Upper lobe of left lung (tissue), 6 donors: ENCODE results near the gene ELOB. TPM values are rescaled to one million over a fixed set of nuclear protein-coding genes. Genes with fewer than 3 reads are reported as not detected.

Source experiments
- ATAC-seq, 2 donors: fragments of 200-7000 bp; cut with Tn5 transposase; one replicate each; pipeline ENCODE4 v1.9.1; 2022; ENCODE audit warnings: mild to moderate bottlenecking in 2 of 2, moderate library complexity in 2 of 2; ENCODE audit not compliant: low FRiP score in 2 of 2
- DNase-seq, 2 donors: peaks; one replicate each; pipeline ENCODE4 v3.0.0-alpha.2; 2019 to 2020
- H3K27ac ChIP-seq, 4 donors: fragments of 200-600 bp; sonication (generic); one replicate each; pipeline ENCODE4 v1.5.1; 2016 to 2019
- H3K27me3 ChIP-seq, 4 donors: fragments of 200-600 bp; sonication (generic); one replicate each; pipeline ENCODE4 v1.5.1; 2017 to 2019
- H3K36me3 ChIP-seq, 4 donors: fragments of 200-600 bp; sonication (generic); one replicate each; pipeline ENCODE4 v1.5.1; 2016 to 2019
- H3K4me1 ChIP-seq, 4 donors: fragments of 200-600 bp; sonication (generic); one replicate each; pipeline ENCODE4 v1.5.1; 2018 to 2019
- H3K4me3 ChIP-seq, 4 donors: fragments of 200-600 bp; sonication (generic); one replicate each; pipeline ENCODE4 v1.5.1; 2017 to 2019; ENCODE audit warnings: mild to moderate bottlenecking in 2 of 4, moderate library complexity in 1 of 4
- H3K9me3 ChIP-seq, 4 donors: fragments of 200-600 bp; sonication (generic); one replicate each; pipeline ENCODE4 v1.5.1; 2018 to 2019
- EP300 ChIP-seq, 4 donors: sonication (generic); formaldehyde crosslinking; IDR thresholded peaks; one replicate each; pipeline ENCODE4 v1.5.1; 2017; ENCODE audit warnings: antibody characterized with exemption in 4 of 4, control low read depth in 2 of 4
- POLR2A ChIP-seq, 4 donors: fragments of 450-650 bp; IDR thresholded peaks; one replicate each; pipeline ENCODE4 v1.5.1; 2016 to 2017; ENCODE audit warnings: antibody characterized with exemption in 4 of 4, mild to moderate bottlenecking in 2 of 4
- POLR2AphosphoS5 ChIP-seq, 2 donors: sonication (generic); formaldehyde crosslinking; IDR thresholded peaks; one replicate each; pipeline ENCODE4 v1.5.1; 2017; ENCODE audit warnings: antibody characterized with exemption in 2 of 2
- WGBS, 2 donors: methylation state at CpG; one replicate each; pipeline ENCODE4 v1.1.5; 2017 to 2018; 5-methylcytosine and 5-hydroxymethylcytosine counted together
- total RNA-seq, 6 donors: library from RNA; depleted of rRNA in 4 of 6; stranded (reverse); fragments of >200 nt in 4 of 6; gene quantifications; one replicate each; pipeline versions ENCODE4 v1.1.0 to v1.2.1, GENCODE V29; 2016 to 2021
- TF ChIP-seq, protein P1 (sequence below), 6 experiments: fragments of 450-650 bp in 4 of 6; fragments of 200-600 bp in 2 of 6; sonication (generic) in 2 of 6; IDR thresholded peaks; one replicate each; pipeline ENCODE4 v1.5.1; 2016 to 2019; ENCODE audit warnings: antibody characterized with exemption in 6 of 6
- donor health status: DM: no; HTN: no; CAD: no; lungs with moderate emphysema.
- donor health status: DM: no; HTN: yes; CAD: no; lungs with severe emphysema.

The ELOB gene
- total RNA-seq, 6 donors from 2014 or later = 73.3 to 245 (median 145) TPM

DNA sequence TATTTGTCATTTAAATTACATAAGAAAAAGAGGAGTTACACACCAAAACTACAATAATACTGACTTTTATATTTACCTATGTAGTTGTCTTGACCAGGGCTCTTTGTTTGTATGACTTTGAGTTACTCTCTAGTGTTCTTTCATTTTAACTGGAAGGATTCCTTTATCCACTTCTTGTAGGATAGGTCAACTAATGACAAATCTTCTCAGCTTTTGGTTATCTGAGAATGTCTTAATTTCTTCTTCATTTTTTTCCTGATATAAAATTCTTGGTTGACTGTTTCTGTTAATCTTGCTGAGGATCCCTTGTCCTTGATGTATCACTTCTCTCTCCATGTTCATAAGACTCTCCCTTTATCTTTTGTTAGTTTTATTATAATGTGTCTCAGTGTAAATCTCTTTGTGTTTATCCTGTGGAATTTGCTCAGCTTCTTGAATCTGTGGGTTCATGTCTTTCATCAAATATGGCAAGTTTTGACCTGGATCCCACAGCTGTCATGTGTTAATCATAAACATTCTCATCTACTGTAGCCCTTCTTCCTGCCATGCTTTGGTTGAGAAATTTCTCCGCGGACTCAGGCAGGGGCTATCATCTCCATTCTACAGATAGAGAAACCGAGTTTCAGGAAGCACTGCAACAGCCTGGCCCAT is 26.6 kb upstream of the ELOB start:
- WGBS, 2 donors = 80 to 86% methylated on average over 3 of the region's 3 CpGs
- H3K9me3 ChIP-seq = peaks cover 7 to 9% (median 8%) of the 10 kb centered on the region in 4 donors
- H3K4me1 ChIP-seq = peaks cover 0 to 9% (median 3%) of the 10 kb centered on the region in 4 donors
- H3K4me3 ChIP-seq = no peak overlapping the region
- no peak for TF ChIP-seq POLR2A (IDR thresholded peaks at IDR 0.05)
- TF ChIP-seq EP300 (IDR thresholded peaks at IDR 0.05) = no peak
- TF ChIP-seq POLR2AphosphoS5 (IDR thresholded peaks at IDR 0.05) = no peak
- TF ChIP-seq, protein P1, sequence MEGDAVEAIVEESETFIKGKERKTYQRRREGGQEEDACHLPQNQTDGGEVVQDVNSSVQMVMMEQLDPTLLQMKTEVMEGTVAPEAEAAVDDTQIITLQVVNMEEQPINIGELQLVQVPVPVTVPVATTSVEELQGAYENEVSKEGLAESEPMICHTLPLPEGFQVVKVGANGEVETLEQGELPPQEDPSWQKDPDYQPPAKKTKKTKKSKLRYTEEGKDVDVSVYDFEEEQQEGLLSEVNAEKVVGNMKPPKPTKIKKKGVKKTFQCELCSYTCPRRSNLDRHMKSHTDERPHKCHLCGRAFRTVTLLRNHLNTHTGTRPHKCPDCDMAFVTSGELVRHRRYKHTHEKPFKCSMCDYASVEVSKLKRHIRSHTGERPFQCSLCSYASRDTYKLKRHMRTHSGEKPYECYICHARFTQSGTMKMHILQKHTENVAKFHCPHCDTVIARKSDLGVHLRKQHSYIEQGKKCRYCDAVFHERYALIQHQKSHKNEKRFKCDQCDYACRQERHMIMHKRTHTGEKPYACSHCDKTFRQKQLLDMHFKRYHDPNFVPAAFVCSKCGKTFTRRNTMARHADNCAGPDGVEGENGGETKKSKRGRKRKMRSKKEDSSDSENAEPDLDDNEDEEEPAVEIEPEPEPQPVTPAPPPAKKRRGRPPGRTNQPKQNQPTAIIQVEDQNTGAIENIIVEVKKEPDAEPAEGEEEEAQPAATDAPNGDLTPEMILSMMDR (IDR thresholded peaks at IDR 0.05) = no peak
- ATAC-seq (no peak), DNase-seq (no peak)
- H3K27ac ChIP-seq = no peak overlapping the region
- no peaks in the 10 kb centered on the region for H3K36me3 ChIP-seq
- no peaks in the 10 kb centered on the region for H3K27me3 ChIP-seq

DNA sequence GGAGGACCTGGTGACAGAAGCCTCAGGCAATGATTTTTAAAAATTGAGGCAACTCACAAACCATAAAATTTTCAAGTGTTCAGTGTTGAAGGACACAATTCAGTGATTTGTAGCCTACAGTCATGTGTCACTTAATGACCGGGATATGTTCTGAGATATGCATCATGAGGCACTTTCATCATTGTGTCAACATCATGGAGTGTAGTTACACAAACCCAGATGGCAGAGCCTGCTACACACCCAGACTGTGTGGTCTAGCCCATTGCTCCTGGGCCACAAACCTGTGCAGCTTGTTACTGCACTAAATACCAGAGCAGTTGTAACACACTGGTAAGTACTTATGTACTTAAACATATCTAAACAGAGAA is 22.8 kb upstream of the ELOB start:
- Histone ChIP-seq H3K36me3 (no peaks in the 10 kb centered on the region), H3K9me3 (peaks cover 7 to 9% (median 8%) of the 10 kb centered on the region in 4 donors), H3K27me3 (no peaks in the 10 kb centered on the region), H3K27ac (peak overlapping the region in 3 of 4 donors; percentile 37 to 68 (median 68)), H3K4me3 (no peak overlapping the region), H3K4me1 (peaks cover 0 to 9% (median 3%) of the 10 kb centered on the region in 4 donors)
- DNase-seq (peak in 1 of 2 donors; percentile 86), ATAC-seq (peak; percentile 62 to 94)
- WGBS, 2 donors = 24 to 73% methylated on average over 1 of the region's 1 CpG
- TF ChIP-seq POLR2A (IDR thresholded peaks at IDR 0.05) = peak in 2 of 4 donors; percentile 22 to 25
- TF ChIP-seq EP300 (IDR thresholded peaks at IDR 0.05) = peak in 1 of 4 donors; percentile 88
- TF ChIP-seq, protein P1 (IDR thresholded peaks at IDR 0.05) = no peak
- TF ChIP-seq POLR2AphosphoS5 (IDR thresholded peaks at IDR 0.05) = peak; percentile 42 to 67

DNA sequence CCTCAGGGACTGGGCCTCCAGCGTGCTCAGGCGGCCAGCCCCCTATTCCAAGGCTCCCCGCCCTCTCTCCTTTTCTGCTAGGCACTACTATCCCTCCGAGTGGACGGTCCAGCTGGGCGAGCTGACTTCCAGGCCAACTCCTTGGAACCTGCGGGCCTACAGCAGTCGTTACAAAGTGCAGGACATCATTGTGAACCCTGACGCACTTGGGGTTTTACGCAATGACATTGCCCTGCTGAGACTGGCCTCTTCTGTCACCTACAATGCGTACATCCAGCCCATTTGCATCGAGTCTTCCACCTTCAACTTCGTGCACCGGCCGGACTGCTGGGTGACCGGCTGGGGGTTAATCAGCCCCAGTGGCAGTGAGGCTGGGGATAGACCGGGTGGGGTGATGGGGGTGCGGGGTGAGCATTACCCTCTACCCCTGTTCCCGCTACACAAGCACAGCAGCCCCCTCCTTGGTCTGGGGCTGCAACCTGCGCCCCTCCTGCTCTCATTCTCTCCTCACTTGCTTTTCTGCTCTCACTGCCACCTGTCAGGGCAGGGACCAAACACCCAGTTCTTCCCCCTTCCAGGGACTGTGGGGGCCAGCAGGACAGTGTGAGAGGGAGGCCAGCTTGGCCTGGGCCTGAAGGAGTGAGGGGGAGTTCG is 22.3 kb upstream of the ELOB start:
- peak overlapping the region in 3 of 4 donors; percentile 37 to 68 (median 68) for H3K27ac ChIP-seq
- no peaks in the 10 kb centered on the region for H3K27me3 ChIP-seq
- no peak overlapping the region for H3K4me3 ChIP-seq
- H3K9me3 ChIP-seq = peaks cover 6 to 7% (median 6%) of the 10 kb centered on the region in 4 donors
- TF ChIP-seq POLR2A (IDR thresholded peaks at IDR 0.05) (no peak), POLR2AphosphoS5 (IDR thresholded peaks at IDR 0.05) (no peak), EP300 (IDR thresholded peaks at IDR 0.05) (no peak)
- TF ChIP-seq, protein P1 (IDR thresholded peaks at IDR 0.05) = no peak
- ATAC-seq (peak; percentile 8 to 74), DNase-seq (no peak)
- 76 to 80% methylated on average over 16 to 21 of the region's 21 CpGs for WGBS, 2 donors
- H3K36me3 ChIP-seq = no peaks in the 10 kb centered on the region
- peaks cover 0 to 9% (median 3%) of the 10 kb centered on the region in 4 donors for H3K4me1 ChIP-seq

DNA sequence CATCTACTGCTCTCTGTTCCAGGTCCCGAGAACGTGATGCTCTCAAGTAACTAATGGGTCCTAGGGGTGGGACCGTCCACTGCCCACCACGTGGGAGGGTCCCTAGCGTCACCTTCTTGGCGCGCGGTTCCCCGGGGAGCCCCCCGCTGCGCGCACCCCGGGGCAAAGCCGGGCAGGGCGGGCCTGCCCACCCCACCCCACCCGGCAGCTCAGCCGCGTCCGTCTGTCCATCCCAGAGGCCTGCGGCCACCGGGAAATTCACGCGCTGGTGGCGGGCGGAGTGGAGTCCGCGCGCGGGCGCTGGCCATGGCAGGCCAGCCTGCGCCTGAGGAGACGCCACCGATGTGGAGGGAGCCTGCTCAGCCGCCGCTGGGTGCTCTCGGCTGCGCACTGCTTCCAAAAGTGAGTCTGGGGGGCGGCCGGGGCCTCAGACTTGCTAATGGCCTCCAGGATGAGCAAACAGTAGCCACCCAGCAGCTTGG is 21.7 kb upstream of the ELOB start:
- whole genome bisulfite sequencing, 2 donors = 89% methylated on average over 28 of the region's 39 CpGs; no CpG with 5 or more reads in 1 of the 2 donors
- H3K36me3 ChIP-seq = no peaks in the 10 kb centered on the region
- peak overlapping the region in 2 of 4 donors; percentile 68 for H3K27ac ChIP-seq
- no peak for TF ChIP-seq POLR2A (IDR thresholded peaks at IDR 0.05)
- TF ChIP-seq POLR2AphosphoS5 (IDR thresholded peaks at IDR 0.05) = no peak
- TF ChIP-seq EP300 (IDR thresholded peaks at IDR 0.05) = no peak
- TF ChIP-seq, protein P1 (IDR thresholded peaks at IDR 0.05) = no peak
- no peaks in the 10 kb centered on the region for H3K27me3 ChIP-seq
- no peak overlapping the region for H3K4me3 ChIP-seq
- H3K4me1 ChIP-seq = peaks cover 0 to 9% (median 3%) of the 10 kb centered on the region in 4 donors
- ATAC-seq = no peak
- peaks cover under 1 to 2% (median 1%) of the 10 kb centered on the region in 4 donors for H3K9me3 ChIP-seq
- DNase-seq = no peak
